GM19035 (cell line): ENCODE data around the gene FAM89B.

Source experiments
- ATAC-seq: cut with Tn5 transposase; IDR thresholded peaks from one replicate; pipeline ENCODE4 v1.9.1; 2021; ENCODE audit not compliant: unreplicated experiment

The FAM89B gene

DNA sequence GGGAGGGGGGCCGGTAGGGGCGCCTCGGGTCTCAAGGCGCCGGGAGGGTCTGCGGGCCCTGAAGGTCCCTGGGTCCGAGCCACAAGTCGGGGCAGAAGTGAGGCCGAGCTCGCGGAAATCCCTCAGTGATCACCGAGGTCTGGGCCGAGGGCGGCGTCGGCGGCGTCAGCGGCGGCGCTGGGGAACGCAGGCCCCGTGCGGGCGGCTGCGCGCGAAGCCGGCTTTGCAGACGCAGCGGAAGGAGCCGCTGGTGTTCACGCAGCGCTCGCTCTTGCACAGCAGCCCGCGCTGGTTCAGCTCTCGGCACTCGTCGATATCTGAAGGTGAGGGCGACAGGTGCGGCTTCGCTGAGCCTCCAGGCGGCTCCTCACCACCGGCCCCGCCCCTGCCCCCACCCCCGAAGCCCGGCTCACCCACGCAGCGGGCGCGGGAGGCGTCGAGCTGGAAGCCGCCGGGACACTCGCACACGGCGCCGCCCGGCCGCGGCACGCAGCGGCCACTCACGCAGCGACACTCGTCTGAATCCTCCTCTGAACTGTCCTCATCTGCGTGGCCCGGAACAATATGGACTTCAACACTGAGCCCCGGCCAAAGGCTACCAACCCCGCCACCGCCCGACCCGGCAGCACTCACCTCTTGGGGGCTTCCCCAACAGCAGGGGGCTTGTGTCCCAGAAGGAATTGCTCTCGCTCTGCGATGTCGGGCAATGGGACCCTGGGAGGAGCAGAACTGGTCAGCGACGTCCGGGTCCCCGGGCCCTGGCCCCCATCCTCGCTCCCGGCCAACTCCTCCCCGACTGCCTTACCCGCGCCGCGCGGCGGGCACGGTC is 33.2 kb upstream of the FAM89B start:
- ATAC-seq, result no peak

DNA sequence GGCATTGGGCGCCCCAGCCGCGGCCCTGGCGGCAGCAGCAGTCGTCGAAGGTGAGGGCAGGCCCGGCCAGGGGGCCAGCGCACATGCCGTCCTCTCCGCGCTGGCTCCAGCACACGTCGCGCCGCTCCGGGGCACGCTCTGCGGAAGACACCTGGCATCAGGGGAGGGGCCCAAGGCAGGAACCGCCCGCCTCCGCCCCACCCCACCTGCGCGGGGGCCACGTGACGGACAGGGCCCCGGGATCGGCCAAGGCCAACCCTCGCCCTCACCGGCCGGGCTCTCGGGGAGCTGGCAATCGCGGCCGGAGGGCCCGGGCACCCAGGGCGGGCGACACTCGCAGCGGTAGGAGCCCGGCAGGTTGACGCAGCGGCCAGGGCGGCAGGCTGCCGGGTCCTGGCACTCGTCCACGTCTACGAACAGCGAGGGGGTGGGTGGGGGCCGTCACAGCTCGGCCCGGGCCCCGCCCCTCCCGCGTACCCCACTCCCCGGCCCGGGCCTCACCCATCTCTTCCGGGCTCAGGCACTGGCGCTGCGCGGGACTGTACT is 32.5 kb upstream of the FAM89B start:
- peak; percentile 56 for ATAC-seq

DNA sequence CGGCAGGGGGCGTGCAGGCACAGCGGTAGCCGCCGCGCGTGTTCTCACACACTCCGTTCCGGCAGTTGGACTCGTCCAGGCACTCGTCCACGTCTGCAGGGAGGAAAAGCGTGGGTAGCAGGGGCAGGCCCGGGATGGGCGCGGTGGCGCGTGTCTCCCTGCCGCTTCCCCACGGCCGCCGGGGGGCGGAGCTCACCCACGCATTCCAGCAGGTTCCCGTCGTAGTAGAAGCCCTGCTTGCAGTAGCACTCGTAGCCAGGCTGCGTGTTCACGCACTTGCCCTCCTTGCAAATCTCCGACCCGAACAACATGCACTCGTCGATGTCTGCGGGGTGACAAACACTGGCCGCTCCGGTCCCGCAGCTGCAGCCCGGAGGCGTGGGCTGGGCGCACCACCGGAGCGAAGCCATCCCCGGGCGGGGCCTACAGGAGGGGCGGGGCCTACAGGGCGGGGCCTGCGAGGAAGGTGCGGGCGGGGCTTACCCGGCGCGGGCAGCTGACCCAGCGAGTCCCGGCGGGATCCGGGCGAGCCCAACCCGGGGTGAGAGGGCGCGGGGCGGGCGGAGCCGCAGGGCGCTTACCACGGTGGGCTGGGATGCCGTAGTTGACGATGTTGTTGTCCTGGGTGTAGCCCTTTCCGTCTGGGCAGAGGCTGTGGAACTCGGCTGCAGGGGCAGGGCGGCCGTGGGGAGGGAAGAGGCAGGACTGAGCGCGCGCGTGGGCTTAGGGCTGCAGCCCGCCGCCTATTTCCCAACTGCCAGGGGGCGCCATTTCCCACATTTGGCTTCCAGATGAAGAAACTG is 31.8 kb upstream of the FAM89B start:
- ATAC-seq, result peak; percentile 69

DNA sequence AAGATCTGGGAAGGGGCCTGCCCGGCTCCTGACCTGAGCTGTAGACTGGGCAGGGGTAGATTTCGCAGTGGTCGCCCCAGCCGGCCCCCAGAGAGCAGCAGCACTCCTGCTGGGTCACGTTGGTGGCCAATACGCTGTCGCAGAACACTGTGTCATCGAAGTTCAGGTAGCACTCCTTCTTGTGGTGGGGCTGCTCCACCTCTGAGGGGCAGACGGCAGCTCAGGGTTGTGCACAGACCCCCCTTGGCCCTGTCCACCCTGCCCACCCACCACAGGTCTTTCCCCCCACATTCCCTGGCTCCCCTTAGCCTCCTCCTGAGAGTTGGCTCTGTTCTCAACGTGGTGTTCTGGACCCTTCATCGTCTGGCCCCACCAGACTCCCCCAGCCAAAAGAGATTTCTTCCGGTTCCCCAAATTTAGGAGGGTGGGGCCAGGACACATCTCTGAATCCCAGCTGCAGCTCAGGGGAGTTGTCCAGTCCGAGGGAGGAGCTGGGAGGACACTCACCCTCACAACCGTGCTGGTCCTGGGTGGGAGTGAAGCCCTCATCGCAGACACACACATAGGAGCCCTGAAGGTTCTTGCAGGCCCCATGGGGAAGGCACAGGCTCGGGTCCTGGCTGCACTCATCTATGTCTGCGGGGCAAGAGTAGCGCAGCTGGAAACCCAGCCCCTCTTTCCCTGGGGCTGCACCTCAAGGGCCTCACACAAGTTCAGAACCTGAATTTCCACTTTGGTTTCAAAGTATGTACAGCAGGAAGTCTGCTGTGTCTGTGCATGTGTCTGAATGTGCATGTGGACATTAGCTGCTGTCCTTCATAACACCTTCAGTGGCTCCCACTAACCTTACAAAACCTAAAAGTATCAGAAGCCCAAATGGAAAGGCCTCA is 31.0 kb upstream of the FAM89B start:
- ATAC-seq, result no peak

DNA sequence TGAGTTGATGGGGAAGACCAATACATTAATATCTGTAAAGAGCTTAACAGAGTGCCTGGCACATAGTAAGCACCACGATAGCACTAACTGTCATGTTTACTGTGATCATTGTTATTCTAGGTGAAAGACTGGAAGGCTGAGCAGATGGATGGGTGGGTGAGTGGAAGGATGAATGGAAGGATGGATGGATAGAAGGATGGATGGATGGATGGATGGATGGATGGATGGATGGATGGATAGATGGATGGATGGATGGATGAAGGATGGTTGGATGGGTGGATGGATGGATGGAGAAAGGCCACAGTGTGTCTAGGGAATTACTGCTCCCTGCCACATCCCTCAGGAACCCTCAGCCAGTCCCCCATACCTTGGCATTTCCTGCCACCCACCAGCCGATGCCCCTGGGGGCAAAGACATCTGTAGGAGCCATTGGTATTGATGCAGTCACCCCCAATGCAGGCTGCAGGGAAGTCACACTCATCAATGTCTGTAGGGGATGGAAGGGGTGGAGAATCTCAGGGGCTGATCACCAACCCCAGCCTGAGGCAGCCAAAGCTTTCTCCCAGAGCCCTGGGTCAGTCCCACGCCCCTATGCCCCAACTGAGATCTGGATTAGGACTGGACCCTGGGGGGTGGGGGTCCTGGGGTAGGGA is 29.5 kb upstream of the FAM89B start:
- no peak for ATAC-seq

DNA sequence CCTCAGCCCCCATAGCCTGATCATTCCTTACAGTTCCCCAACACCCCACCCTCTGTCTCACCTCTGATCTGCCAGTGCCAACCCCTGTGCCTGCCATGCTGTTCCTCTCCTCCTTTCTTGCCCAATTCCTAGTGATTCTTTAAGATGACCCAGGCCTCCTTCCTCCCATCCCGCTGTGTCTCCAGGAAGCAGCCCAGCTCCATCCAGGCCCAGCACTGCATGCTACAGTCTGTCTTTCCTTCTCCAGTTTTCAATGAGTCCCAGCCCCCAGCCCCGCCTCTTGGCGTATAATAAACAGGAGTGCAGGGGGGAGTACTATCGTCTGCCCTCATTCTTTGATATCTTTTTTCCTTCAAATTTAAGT is 26.5 kb upstream of the FAM89B start:
- no peak for ATAC-seq

DNA sequence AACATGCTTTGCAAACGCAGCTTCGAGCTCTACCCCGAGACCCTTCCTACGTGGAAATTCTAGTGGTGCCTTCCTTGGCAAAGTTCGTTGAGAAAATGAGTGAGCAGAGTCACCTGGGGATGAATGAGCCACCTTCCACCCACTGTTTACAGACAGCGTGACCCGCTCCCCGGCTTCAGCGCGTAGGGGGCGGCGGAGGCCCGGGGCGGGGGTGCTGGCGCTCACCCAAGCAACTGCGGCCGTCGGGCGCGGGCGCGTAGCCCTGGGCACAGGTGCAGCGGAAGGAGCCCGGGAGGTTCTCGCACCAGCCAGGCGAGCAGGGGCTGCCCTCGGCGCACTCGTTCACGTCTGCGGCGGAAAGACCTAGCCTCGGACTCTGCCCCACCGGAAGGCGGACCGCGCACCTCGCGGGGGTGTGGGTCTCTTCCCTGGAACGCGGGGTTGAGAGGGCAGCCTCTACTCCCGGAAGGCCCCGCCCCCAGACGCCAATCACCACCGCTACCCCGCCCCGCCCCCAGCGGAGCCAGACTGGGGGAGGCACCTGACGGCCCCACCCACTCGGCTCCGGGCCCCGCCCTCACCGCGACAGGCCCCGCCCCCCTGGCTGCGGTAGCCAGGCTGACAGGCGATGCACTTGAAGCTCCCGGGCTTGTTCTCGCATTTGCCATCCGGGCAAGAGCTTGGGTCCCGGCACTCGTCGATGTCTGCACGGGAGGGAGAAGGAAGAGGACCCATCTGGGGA is 25.9 kb upstream of the FAM89B start:
- ATAC-seq, result peak; percentile 88

DNA sequence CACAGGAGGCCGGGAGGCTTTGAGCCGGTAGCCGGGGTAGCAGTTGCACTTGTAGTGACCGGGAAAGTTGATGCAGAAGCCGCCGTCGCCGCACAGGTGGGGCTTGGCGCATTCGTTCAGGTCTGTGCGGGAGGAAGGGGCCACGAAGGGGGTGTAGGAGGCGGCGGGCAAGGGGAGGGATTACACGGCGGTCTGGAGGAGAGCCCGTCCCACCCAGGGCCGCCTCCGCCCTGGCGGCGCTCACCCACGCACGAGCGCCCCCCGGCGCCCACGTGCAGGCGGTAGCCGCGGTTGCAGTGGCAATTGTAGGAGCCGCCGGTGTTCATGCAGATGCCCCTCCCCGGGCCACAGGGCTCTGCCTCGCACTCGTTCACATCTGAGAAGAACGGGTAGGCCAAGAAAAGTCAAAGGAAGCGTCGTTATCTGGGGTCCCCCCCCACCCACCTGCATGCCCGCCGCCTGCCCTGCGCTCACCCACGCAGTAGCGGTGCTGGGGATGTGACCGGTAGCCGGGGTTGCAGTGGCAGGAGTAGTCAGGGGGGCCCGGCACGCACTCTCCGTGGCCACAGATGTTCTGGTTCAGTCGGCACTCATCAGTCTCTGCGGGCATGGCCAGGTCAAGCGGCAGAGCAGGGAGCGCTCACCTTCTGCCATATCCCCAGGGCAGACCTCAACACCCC is 24.8 kb upstream of the FAM89B start:
- ATAC-seq, result no peak

DNA sequence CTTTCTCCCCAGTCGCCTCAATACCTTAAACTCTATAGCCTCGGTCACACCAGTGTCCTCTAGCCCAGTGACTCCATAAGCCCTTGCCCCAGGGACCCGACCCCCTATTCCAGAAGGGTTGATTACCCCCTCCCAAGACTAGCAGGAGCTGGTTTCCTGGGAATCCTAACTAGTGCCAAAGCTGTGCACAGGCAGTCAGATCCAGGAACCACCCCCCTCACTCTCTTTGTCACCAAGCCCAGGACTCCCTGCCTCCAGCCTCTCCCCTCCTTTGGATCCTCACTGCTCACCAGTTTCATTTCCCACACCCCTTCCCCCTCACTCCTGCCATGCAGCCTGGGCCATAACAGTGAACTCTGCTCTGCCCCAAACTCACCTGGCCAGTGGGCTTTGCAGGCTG is 23.9 kb upstream of the FAM89B start:
- ATAC-seq, result no peak

DNA sequence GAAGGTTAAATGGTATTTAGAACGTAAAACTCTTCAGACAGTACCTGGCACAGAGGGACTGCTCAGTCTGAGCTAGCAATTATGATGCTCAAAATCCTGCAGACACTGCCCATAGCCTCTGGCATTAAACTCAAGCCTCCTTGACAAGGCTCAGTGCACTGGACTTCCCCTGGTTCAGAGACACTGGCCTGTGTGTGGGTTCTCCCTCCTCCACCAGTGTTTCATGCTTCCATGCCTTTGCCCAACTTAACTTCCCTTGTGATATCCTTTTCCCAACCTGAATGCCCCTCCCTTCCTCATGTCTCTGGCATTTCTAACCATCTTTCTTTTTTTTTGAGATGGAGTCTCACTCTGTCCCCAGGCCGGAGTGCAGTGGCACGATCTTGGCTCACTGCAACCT is 23.2 kb upstream of the FAM89B start:
- no peak for ATAC-seq

DNA sequence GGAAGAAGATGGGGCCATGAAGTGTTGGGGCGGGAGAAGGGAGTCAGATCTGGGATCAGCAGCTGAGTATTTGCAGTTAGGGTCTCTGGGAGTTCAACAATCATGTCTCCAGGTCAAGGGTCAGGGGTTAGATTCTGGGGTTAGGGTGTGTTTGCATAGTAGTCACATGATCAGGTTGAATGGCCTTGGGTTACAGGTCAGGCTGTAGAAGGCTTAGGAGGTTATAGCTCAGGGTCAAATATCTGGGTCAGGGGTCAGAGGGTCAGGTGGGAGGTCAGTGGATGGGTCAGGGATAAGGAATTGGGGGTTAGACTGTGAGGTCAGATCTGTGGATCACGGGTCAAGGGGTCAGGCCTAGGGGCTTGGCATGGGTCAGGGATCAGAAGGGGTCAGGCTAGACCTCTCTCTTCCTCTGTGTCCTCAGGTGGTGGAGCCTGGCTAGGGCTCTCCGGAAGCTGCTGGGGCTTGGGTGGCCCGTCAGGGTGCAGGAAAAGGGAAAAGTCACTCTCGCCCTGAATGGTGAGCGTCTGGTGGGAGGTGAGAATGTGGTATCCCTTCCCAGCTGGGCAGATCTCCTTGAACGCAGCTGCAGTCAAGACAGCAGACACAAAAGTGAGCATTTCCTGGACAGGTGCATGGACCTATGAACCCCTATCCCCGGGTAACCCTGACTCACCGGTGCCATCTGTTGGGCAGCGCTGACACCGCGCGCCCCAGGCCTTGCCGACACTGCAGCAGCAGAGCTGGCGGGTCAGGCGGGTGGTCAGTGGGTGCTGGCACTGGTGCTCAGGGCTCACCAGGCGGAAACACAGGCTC is 20.6 kb upstream of the FAM89B start:
- ATAC-seq, result peak; percentile 63

DNA sequence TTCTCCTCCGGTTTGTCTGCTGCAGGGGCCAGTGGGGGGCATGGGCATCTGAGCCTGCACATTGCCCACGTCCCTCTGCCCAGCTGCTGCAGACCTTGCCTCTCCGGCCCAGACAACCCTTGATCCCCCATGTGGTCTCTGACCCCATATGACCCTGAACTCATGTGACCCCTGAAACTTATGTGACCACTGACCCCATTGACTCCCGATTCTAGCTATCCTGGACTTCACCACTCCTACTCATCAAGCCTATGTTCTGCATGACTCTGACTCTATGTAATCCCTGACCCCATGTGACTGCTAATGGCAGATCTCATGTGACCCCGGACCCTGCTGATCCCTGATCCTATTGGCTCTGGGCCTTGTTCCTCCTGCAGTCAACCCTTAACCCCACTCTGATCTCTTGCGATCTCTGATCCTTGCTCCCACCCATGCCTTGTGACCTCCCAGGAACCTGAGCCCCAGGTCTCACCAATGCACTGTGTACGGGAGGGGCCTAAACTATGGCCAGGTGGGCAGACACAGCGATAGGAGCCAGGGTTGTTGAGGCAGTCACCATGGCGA is 19.9 kb upstream of the FAM89B start:
- ATAC-seq, result no peak

DNA sequence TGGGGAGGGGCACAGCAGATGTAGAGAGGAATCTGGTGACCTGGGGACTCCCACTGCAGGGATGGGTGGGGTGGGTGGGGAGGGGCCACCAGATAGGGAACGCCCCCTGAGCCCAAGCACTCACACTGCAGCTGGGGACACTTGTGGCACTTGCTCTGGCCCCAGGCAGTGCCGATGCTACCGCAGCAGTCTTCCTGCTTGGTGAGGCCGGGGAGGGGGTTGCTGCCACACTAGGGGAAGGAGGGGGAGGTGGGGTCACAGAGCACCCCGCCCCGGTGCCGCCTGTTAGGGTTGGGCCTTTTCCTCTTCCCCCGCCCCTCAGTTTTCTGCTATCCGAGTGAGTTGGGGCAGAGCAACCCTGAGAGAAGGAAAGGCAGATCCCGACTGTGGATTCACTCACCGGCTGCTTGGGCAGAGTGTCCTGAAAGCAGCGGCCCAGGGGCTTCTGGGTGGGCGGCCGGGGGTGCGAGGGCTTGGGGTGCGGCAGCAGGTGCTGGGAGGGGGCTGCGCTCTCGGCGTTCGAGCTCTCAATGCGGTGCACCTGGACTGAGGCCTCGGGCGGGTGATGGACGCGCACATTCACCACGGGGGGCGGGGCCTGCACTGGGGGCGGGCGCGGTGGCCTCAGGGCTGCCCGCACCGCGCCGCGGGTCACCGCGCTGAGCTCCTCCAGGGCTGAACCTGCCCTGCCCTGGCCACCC is 18.9 kb upstream of the FAM89B start:
- ATAC-seq, result no peak

DNA sequence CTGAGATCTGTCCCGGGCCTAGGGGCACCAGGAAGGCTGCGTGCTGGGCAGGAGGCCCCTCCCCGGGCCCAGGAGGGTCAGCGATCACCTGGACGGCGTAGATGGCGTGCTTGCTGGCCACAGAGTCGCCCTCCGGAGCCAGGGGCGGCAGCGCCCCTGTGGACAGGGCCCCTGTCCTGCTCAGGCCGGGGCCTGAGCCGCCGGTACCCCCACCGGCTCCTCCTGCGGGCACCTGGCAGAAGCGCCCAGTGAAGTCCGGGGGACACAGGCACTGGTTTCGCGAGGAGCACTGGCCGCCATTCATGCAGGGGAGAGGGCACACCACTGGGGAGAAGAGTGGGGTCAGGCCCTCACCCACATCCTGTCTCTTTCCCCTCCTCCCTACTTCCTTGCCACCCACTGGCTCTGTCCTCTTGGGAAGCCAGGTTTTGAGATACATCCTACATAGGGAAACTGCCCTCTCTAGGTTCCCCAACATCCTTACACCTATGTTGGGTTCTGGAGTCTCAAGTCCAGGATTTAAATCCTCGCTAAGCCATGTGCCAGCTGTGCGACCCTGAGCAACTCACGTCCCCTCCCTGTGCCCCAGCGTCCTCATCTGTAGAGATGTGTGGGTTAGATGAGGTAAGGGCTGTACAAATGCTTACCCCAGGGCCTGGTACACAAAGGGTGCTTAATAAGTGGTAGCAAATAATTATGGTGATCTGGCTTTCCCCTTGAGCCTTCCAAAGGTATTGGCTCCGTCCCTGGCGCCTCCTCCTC is 18.1 kb upstream of the FAM89B start:
- ATAC-seq, result no peak

DNA sequence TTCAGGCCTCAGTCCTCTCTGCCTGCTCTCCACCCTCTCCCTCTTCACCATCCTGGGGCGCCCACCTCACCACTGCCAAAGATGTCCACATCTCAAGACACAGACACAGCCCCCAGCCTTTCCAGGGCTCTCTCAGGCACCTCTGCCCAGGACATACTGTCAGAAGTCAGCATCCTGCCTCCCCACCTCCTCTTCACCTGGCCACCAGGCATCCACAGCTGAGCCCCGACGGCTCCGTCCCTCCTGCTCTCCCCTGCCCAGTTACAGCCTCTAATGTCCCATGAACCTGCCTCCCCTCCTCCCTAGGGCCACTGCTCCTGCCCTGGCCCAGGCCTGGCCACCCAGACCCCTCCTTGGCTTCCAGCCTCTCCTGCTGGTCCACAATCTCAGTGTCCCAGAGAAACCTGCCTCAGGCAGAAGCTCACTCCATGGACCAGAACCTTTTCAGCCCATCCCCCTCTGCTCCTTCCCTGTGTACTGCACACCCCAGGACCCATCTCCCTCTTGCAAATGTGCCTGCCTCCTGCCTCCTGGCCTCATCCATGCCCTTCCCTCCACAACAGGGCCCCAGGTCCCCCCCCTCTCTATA is 17.4 kb upstream of the FAM89B start:
- no peak for ATAC-seq

DNA sequence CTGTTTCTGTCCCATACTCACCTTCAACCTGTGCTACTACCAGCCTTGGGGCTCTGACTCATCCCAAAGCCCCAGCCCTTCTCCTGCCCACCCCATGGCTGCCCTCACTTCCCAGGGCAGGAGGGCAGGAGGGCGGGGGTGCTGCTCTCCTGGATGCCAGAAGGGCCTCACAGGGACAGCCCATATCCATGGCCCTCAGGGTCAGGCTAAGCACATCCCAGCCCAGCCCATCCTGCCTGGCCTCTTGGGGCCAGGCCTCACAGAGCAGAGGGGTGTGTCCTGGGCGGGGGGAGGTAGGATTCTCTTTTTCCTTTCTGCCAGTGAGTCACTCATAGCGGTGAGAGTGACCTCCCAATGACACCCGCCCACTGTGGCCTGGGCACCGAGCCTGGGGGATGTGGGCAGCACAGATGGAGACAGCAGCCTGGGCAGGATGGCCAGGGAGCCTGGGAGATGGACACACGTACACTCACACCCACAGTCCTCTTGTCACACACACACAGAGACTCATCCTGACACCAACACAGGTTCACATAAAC is 16.6 kb upstream of the FAM89B start:
- no peak for ATAC-seq
